Activated gamma-delta T cell treated with Interleukin-2 at 50 U/mL for 16 hours (primary cell): Measurements from ENCODE around the gene KCMF1.

Experiments
- DNase-seq: peaks from one replicate; pipeline ENCODE4 v3.0.0-alpha.2; 2020

KCMF1 gene

GRCh38 chr2:85032621-85033020, 61.7 kb downstream of the KCMF1 start:
- no peak for DNase-seq

DNA sequence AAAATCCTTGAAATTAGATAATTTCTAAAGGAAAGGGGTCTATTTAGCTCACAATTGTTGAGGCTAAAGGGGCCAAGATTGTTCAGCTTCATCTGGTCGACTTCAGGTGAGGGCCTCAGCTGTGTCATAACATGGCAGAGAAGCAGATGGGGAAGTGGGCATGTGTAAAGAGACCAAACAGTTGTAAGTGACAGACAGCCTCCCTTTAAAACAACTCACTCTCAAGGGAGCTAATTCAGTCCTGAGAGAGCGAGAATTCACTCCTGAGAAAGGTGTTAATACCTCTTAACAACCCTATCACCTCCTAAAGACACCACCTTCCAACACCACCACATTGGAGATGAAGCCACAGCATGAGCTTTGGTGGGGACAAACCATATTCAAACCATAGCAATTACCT, 62.4 kb downstream of the KCMF1 start:
- no peak for DNase-seq

GRCh38 chr2:85034158-85034557, 63.2 kb downstream of the KCMF1 start:
- no peak for DNase-seq

DNA sequence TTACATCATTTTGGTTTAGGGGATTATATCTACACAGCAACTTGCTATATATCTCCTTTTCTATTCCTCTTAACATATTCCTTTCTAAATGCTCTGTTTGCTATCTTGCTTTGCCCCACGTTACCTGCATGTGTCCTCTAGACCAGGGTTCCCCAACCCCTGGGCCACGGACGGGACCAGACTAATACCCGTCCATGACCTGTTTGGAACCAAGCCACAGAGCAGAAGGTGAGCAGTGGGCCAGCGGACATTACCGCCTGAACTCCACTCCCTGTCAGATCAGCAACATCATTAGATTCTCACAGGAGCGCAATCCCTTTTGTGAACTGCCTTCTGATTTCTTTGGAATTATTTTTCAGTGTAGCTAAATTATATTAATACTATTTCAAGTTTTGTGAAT, 66.7 kb downstream of the KCMF1 start:
- no peak for DNase-seq

- DNase-seq: no peak
Observed at GRCh38 chr2:85042330-85042729, 71.4 kb downstream of the KCMF1 start.

DNA sequence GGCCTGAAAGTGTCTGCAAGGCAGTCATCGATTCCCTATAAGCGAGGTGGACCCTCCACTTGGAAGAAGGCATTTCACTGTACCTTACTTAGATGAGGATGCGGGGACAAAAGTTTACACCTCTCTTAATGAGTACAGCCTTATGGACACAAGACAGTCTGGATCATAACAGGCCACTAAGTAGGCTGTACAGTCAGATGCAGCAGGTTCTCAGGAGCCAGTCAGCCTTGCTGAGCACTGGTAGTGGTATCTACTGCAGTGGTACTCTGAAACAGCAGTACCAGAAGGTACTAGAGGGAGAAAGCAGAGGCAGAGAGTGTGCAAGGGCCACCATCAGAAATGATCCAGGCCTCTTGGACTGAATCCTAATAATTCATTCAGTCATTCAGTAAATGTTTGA, 77.6 kb downstream of the KCMF1 start:
- no peak for DNase-seq

GRCh38 chr2:85049236-85049635, 78.3 kb downstream of the KCMF1 start:
- DNase-seq: no peak

DNA sequence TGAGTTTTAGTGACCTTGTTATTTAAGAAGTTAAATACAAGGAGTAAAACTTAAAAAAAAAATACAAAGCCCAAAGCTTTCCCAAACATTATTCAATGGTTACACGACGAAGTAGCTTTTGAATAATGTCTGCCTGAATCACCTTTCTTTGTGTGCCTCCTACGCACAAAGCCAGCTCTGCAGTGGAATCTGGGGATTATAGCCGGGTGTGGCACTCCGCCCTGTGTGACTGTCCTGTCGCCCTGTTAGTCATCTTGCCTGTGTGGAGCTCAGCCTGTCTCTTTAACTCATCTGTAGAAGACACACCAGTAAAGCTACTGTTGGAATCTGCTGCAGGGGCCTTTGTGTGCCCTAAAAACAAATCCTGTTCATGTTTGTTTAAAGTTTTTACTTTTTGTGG, 82.8 kb downstream of the KCMF1 start:
- DNase-seq: no peak

DNA sequence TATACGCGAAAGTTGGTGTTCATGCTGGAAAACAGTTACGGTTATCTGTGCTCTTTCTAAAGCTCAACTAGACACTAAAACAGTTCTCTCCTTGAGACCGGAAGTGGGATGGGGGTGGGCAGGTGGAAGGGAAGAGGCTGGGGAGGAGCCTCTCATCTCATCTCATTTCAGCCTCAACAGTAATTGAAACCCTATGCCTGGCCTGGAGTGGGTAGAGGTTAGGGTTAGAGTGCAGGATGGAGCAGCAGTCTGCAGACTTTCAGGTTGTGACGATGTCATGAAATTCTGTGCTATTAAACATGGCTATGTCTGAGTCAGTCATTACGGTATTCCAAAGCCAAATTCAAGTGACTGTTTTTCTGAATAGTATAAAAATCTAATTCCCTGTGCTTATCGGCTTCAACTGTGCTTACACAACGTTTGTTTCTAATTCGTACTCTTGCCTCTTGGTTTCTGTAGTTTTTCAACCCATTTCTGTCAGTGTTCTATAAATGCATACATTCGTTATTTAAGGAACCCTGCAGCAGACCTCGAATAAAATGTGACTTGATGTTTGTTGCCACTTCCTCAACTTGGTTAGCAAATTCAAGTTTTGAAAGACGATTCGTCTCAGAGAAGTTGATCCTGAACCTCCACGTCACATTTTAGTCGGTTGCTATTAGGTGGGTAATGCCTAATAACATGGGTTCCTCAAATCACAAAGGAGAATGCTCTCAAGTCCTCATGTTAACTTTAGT, 86.4 kb downstream of the KCMF1 start:
- no peak for DNase-seq

GRCh38 chr2:85061896-85062295, 90.9 kb downstream of the KCMF1 start:
- no peak for DNase-seq

DNA sequence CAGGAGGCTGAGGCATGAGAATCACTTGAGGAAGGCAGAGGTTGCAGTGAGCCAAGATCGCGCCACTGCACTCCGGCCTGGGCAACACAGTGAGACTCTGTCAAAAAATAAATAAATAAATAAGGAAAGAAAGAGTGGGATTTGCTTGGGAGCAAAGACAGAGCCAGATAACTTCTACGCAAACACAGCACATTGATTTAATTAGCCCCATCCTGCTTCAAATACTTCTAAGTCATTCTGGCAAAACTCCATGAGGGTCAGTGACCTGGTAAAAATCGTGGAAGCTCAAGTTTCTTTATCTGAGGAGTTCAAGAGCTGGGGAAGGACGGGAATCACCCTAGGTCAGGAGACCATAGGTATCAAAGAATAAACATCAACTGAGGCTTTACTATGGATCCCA, 91.6 kb downstream of the KCMF1 start:
- no peak for DNase-seq

- no peak for DNase-seq
Observed at GRCh38 chr2:85063981-85064599, 93.1 kb downstream of the KCMF1 start.

DNA sequence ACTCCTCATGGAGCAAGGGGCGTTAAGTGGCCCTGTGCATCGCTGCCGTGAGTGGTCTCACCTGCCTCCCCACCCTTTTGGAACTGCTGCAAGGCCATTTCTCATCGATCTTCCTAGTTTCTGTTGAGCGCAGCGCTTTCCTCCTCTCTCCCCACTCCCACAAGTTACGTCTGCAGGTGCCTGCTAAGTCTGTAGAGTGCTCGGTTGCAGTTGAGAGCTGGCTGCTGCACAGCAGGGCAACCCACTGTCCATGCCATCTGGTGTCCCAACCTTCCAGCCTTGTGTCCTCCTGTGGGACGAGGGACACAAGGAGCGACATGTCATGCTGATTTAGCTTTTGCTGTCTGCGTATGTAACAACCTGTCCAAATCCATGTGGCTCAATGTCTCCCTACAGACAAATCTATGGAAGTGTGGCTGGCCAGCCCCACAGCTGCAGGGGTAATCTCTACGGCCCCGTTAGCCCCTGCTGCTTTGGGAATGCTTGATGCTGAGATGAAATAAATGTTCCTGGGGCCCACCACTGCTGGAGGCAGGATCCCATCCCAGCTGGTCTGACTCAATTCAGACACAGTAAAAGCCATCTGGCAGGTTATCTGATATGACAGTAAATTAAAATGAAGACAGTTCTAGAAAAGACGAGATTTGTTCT, 94.1 kb downstream of the KCMF1 start:
- DNase-seq: no peak

DNA sequence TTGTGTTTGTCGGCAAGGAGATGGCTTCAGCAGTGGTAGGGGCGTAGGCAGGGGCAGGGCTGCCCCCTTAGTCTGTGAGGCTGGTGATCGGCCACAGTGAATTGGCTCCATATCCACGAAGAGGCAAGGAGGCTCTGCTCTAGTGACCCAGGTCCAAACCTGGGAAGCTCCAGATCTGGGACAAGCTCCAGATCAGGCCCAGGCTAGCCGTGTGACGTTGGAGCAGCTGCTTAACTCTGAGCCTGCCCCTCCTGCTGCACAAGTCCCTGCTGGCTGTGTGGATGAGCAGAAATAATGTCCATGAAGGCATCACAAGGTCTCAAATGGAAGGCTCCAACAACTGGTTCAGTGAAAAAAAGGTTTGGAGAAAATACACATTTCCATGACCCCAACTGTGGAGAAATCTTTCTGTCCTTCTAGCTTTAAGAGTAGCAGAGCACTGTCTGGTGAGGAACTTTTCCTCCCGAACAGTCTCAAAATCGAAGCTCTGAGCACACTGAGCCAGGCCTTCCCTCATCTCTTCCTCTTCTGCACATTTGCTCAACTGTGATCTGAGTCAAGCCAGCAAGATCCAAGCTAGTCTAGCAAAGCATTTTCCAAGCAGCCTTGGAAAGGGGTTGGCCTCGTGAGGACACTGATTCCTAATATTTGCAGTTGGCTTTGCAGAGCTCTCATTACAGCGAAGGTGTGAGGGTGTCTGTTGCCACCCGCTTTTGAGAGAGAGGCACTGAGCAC, 95.2 kb downstream of the KCMF1 start:
- no peak for DNase-seq

GRCh38 chr2:85066874-85067351, 96.0 kb downstream of the KCMF1 start:
- peak; percentile 36 for DNase-seq

GRCh38 chr2:85071096-85071495, 100.1 kb downstream of the KCMF1 start:
- DNase-seq: no peak

DNA sequence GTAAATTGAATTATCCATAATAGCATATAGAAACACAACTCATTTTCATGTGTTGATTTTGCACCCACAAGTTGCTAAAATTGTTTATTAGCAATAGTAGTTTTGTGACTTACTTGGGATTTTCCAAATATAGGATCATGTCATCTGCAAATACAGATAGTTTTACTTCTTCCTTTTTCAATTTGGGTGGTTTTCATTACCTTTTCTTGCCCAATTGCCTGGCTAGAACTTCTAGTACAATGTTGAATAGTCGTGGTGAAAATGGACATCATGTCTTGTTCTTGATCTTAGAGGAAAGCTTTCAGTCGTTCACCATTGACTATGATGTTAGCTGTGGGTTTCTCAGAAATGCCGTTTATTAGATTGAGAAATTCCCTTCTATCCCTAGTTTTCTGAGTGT, 102.1 kb downstream of the KCMF1 start:
- DNase-seq: no peak

DNA sequence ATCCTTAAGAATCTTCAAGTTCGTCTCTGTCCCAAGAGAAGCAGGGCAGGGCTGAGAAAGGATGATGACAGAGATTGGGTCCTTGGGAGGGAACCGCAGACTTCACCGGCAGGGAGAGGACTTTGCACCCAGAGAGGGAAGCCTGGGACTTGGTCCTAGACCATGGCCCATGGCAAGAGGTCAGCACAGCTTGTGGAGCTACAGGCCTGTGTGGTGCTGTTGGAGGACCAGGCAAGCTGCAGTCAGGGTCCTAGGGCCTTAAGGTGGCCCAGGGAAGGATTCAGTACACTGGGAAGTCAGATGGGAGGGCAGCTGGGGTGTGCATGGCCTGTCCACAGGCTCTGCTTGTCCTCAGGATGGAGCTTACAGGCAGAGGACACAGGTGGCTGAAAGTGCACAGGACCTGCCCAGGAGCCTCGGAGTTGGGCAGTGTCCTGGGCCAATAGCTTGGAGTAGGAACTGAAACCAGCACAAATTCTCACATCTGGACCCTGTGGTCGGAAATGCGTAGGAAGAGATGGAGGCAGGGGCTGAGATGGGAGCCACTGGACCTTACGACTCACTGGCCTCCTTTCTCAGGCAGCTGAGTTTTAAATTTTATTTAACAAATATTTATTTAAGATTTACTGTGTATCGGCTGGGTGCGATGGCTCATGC, 105.8 kb downstream of the KCMF1 start:
- no peak for DNase-seq

GRCh38 chr2:85077859-85078419, 107.0 kb downstream of the KCMF1 start:
- no peak for DNase-seq

DNA sequence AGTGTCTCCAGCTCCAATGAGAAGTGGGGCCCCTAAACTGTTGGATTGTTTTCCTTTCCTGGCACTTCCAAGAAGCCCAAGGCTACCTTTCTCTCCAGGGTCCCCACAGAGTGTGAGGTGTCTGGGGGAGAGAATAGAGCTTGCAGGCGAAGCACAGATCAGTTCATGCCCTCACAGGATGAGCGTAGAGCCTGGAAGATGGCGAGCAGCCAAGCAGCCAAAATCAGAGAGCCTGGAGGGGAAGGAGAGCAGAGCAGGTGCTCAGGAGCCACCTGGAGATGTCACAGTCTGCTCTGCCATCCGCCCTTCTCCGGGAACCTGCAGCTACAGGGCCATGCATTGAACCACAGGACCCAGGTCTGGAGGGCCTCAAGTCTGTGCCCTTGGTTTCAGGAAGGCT, 107.6 kb downstream of the KCMF1 start:
- DNase-seq: no peak

DNA sequence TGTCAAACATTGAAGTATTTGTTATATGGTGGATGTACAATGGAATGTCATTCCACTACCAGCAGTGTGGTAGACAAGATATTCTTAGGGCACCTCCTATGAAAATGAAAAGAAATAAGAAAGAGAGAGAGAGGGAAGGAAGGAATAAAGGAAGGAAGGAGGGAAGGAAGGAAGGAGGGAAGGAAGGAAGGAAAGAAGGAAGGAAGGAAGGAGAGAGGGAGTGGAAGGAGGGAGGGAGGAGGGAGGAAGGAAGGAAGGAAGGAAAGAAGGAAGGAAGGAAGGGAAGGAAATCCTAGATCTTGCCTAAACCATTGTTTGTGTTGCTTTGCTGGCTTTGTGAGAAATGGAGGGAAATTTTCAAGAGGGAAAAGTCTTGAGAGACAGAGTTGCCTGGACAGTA, 112.1 kb downstream of the KCMF1 start:
- no peak for DNase-seq

GRCh38 chr2:85085563-85085962, 114.6 kb downstream of the KCMF1 start:
- DNase-seq: no peak

GRCh38 chr2:85087541-85087940, 116.6 kb downstream of the KCMF1 start:
- DNase-seq: no peak
